ENCODE results near the gene ZHX3.

The ZHX3 gene

GRCh38 chr20:41277049-41277448 is 40.5 kb downstream of the ZHX3 start:
- no peak overlapping the region for H3K27ac ChIP-seq
- no peak for TF ChIP-seq CTCF (IDR thresholded peaks at IDR 0.05)
- no peak for TF ChIP-seq ZFX (IDR thresholded peaks at IDR 0.05; ENCODE audit: borderline replicate concordance)

DNA sequence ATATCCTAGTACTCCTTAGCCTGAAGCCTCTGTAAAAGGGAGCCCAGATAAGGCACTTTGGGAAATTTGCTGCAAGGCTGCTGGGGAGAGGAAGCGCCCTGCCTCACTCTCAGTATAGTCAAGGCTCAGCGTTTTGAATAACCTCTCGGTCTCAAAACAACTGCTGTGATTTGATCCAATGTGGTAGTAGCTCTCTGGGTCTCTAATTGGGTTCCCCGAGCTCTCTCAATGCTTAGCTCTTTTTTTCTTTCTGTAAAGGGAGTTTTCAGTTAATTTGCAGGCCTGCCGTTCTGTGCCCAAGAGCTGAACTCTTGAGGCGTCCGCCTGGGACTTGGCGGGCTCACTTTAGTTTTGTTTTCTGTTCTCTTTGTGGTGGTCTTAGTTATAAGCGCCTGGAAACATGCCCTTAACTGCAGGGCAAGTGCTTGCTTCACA is 41.2 kb downstream of the ZHX3 start:
- no peak overlapping the region for H3K27ac ChIP-seq
- TF ChIP-seq CTCF (IDR thresholded peaks at IDR 0.05) (no peak), ZFX (IDR thresholded peaks at IDR 0.05; ENCODE audit: borderline replicate concordance) (no peak)

DNA sequence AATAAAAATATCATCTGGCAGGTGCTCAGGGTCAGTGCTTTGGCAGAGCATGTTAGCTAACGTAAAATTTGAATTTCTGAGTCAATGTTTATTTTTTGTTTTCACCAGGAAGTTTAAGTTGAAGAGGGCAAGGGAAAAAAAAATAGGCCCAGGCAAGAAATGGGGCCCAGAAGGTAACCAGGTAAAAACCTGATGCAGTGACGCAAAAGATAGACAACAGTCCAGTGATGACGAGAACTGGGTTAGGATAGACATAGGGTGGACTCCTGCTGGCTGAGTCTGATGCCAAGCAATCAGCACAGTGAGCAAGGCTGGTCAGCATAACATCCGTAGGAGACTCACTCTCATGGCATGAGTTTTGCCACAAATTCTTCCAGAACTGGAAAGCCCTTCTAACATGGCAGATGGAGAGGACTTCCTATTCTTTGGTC is 42.2 kb downstream of the ZHX3 start:
- no peak for TF ChIP-seq ZFX (IDR thresholded peaks at IDR 0.05; ENCODE audit: borderline replicate concordance)
- TF ChIP-seq CTCF (IDR thresholded peaks at IDR 0.05): no peak
- no peak overlapping the region for H3K27ac ChIP-seq

GRCh38 chr20:41274152-41274551 is 43.4 kb downstream of the ZHX3 start:
- H3K27ac ChIP-seq: no peak overlapping the region
- TF ChIP-seq CTCF (IDR thresholded peaks at IDR 0.05) (no peak), ZFX (IDR thresholded peaks at IDR 0.05; ENCODE audit: borderline replicate concordance) (no peak)

GRCh38 chr20:41273445-41273844 is 44.1 kb downstream of the ZHX3 start:
- TF ChIP-seq ZFX (IDR thresholded peaks at IDR 0.05; ENCODE audit: borderline replicate concordance): no peak
- no peak for TF ChIP-seq CTCF (IDR thresholded peaks at IDR 0.05)

GRCh38 chr20:41272339-41272738 is 45.2 kb downstream of the ZHX3 start:
- TF ChIP-seq CTCF (IDR thresholded peaks at IDR 0.05) (no peak), ZFX (IDR thresholded peaks at IDR 0.05; ENCODE audit: borderline replicate concordance) (no peak)
- no peak overlapping the region for H3K27ac ChIP-seq

More at GRCh38 chr20:41273445-41273844, 44.1 kb downstream of the ZHX3 start:
- no peak overlapping the region for H3K27ac ChIP-seq

DNA sequence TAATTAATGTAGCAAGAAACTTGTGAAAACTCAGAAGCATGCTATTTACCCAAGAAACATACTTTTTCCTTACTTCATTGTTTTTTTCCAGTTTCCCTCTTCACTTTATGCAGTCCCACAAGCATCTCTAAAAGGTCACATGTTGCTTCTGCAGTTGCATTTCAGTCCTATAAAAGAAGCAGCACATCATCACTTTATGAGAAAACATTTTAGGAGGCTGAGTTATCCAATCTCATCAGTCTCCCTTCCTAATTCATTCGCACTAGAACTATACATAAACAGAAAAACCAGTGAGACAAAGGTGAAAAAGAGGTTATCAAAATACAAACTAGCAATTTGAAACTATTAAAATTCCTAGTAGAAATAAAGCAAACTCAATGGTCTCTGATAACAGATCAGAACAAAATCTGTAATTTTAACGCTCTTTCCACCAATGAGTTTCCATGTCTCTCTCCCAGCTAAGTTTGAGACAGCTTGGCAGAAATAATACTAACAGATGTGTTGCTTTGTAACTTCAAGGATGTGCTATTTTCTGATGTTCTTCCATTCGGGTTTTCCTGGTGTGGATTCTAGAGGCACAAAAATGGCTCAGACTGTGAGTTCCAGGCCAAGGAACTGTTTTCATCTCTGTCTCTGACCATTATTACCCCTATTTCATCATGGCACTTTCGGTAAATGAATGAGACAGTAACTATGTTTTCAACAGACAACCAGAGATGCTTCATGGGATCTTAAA is 48.4 kb downstream of the ZHX3 start:
- peak overlapping the region; percentile 60 for H3K27ac ChIP-seq
- no peak for TF ChIP-seq CTCF (IDR thresholded peaks at IDR 0.05)
- no peak for TF ChIP-seq ZFX (IDR thresholded peaks at IDR 0.05; ENCODE audit: borderline replicate concordance)

Data from 22Rv1 (cell line).